ENCODE data around the gene HSPB7.

The HSPB7 gene

GRCh38 chr1:15975805-15976680 lies 41.8 kb downstream of the HSPB7 start, which contains the start of gene ZBTB17:
ZBTB17 (minus strand) TSS chr1:15976101; CDS start chr1:15948495, 27,606 bp downstream.
- DNase-seq (ENCODE audit: low spot score), result peak; percentile 98

- peak; percentile 8 for DNase-seq (ENCODE audit: low spot score)
These were observed 42.5 kb downstream of the HSPB7 start for GRCh38 chr1:15975358-15975804.

GRCh38 chr1:15974855-15975254 lies 43.0 kb downstream of the HSPB7 start:
- no peak for DNase-seq (ENCODE audit: low spot score)

GRCh38 chr1:15973772-15974171 lies 44.1 kb downstream of the HSPB7 start:
- DNase-seq (ENCODE audit: low spot score), result no peak

- no peak for DNase-seq (ENCODE audit: low spot score)
These were observed 45.4 kb downstream of the HSPB7 start for GRCh38 chr1:15972409-15972808.

- no peak for DNase-seq (ENCODE audit: low spot score)
These were observed 46.9 kb downstream of the HSPB7 start for GRCh38 chr1:15970911-15971310.

- DNase-seq (ENCODE audit: low spot score), result no peak
These were observed 48.4 kb downstream of the HSPB7 start for GRCh38 chr1:15969321-15969880.

- no peak for DNase-seq (ENCODE audit: low spot score)
These were observed 49.7 kb downstream of the HSPB7 start for GRCh38 chr1:15968172-15968571.

GRCh38 chr1:15966956-15967344 lies 50.9 kb downstream of the HSPB7 start:
- DNase-seq (ENCODE audit: low spot score), result no peak

- no peak for DNase-seq (ENCODE audit: low spot score)
These were observed 51.5 kb downstream of the HSPB7 start for GRCh38 chr1:15966081-15966955.

GRCh38 chr1:15965228-15965767 lies 52.5 kb downstream of the HSPB7 start:
- DNase-seq (ENCODE audit: low spot score), result no peak
